Ovary (tissue), 9 donors: ENCODE measurements around the gene FAM222B. TPM values are rescaled to one million over a fixed set of nuclear protein-coding genes. Genes with fewer than 3 reads are reported as not detected.

Experiments used
- DNase-seq, 5 donors: peaks; one replicate each; pipeline ENCODE4 v3.0.0-alpha.2; 2019 to 2020
- H3K27ac ChIP-seq, 2 donors: fragments of 200-600 bp; one replicate each; pipeline versions ENCODE4 v1.5.1 to v1.8.0; 2019 to 2022
- H3K27me3 ChIP-seq: fragments of 200-600 bp; one replicate; pipeline ENCODE4 v1.8.0; 2022
- H3K36me3 ChIP-seq: fragments of 200-600 bp; sonication (generic); one replicate; pipeline ENCODE4 v1.5.1; 2019
- H3K4me1 ChIP-seq: one replicate; pipeline ENCODE4 v1.8.1; 2013; ENCODE audit warnings: mild to moderate bottlenecking, moderate library complexity; ENCODE audit not compliant: insufficient read depth
- H3K4me3 ChIP-seq: fragments of 200-600 bp; sonication (generic); one replicate; pipeline ENCODE4 v1.5.1; 2017
- H3K9me3 ChIP-seq, 2 donors: fragments of 200-600 bp in 1 of 2; sonication (generic) in 1 of 2; one replicate each; pipeline versions ENCODE4 v1.5.1 to v1.8.1; 2013 to 2019; ENCODE audit warnings: mild to moderate bottlenecking in 1 of 2, moderate library complexity in 1 of 2
- EP300 ChIP-seq: sonication (generic); formaldehyde crosslinking; IDR thresholded peaks from one replicate; pipeline ENCODE4 v1.6.1; 2017; ENCODE audit warnings: antibody characterized with exemption
- POLR2A ChIP-seq: fragments of 450-650 bp; IDR thresholded peaks from one replicate; pipeline ENCODE4 v1.6.1; 2017; ENCODE audit warnings: antibody characterized with exemption, mild to moderate bottlenecking, moderate library complexity
- WGBS, 3 donors: extraction: QIAGEN DNeasy Blood & Tissue Kit in 1 of 3; methylation state at CpG; one replicate each; pipeline versions ENCODE4 v1.1.5 to v1.1.7; 2013 to 2017; 5-methylcytosine and 5-hydroxymethylcytosine counted together
- intact Hi-C, 4 donors: fragments of 100-400 bp; cut with DNase I; formaldehyde crosslinking; loops; one replicate each; pipeline versions ENCODE4 v1.11.0 to v1.15.1; 2022 to 2023
- polyA plus RNA-seq, 2 donors: library from polyadenylated mRNA; stranded (reverse); fragments of 200-250 nt in 1 of 2; fragments of 350-450 nt in 1 of 2; fragmentation: Illumina TruSeq in 1 of 2; extraction: RNeasy Lipid Tissue Mini Kit (QIAGEN cat#74804) in 1 of 2; gene quantifications; one replicate each; pipeline ENCODE4 v1.2.3, GENCODE V29; 2013 to 2014
- total RNA-seq, 7 donors: library from RNA; depleted of rRNA in 2 of 7; stranded (reverse); fragments of >200 nt in 2 of 7; fragmentation: NEBNext Ultra II Directional in 3 of 7; extraction: Animal tissue kit (Norgen Biotek cat#: 25700) in 3 of 7; gene quantifications; one replicate each; pipeline versions ENCODE4 v1.1.0 to v1.2.4, GENCODE V29; 2016 to 2023
- TF ChIP-seq, protein P1 (sequence below), 3 donors: fragments of 450-650 bp in 2 of 3; fragments of 200-600 bp in 1 of 3; IDR thresholded peaks; one replicate each; pipeline versions ENCODE4 v1.5.1 to v1.8.0; 2016 to 2022; ENCODE audit warnings: antibody characterized with exemption in 3 of 3, mild to moderate bottlenecking in 1 of 3
- donor health status: DM: no; HTN: no; CAD: no; lungs with moderate emphysema.
- donor health status: DM: no; HTN: no; CAD: no.
- donor health status: Bipolar disorder and iron deficiency.
- donor health status: DM: yes; HTN: yes; CAD: no.
- donor health status: DM: no; HTN: no; CAD: no.
- donor health status: DM: yes; HTN: yes; CAD: no.

The FAM222B gene
- total and polyA plus RNA-seq, 9 donors = 8.0 to 19.8 (median 15.9) TPM

DNA sequence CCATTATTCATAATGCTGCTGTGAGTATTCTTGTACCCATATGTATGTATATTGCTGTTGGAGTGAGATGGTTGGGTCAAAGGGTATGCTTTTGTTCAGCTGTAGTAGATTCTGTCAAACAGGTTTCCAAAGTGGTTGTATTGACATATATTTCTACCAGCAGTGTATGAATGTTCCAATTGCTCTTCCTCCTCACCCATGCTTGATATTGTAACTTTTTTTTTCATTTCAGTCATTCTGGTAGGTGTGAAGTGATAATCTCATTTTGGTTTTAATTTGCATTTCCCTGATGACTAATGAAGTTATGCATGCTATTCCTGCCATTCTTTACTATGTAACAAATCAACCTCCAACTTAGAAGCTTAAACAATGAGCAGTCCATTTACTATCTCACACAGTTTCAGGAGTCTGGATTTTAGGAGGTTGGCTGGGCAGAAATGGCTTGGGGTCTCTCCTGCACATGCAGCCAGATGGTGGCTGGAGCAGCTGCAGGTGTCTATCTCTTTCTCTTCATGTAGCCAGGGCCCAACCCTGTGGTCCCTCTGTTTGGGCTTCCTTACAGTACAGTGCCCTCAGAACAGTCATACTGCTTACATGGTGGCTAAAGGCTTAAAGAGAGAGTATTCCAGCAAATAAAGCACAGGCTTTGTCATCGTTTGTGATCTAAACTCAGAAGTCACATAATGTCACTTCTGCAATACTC is 33.4 kb upstream of the FAM222B start:
- H3K27ac ChIP-seq = no peak overlapping the region
- no peak for DNase-seq
- H3K27me3 ChIP-seq = no peaks in the 10 kb centered on the region
- H3K4me1 ChIP-seq = no peaks in the 10 kb centered on the region
- intact Hi-C loops = no loop called here
- WGBS, 3 donors = 68 to 74% (median 70%) methylated on average over 1 of the region's 1 CpG
- no peaks in the 10 kb centered on the region for H3K36me3 ChIP-seq
- H3K9me3 ChIP-seq = no peaks in the 10 kb centered on the region
- H3K4me3 ChIP-seq = no peak overlapping the region
- TF ChIP-seq EP300 = no peak
- TF ChIP-seq, protein P1, sequence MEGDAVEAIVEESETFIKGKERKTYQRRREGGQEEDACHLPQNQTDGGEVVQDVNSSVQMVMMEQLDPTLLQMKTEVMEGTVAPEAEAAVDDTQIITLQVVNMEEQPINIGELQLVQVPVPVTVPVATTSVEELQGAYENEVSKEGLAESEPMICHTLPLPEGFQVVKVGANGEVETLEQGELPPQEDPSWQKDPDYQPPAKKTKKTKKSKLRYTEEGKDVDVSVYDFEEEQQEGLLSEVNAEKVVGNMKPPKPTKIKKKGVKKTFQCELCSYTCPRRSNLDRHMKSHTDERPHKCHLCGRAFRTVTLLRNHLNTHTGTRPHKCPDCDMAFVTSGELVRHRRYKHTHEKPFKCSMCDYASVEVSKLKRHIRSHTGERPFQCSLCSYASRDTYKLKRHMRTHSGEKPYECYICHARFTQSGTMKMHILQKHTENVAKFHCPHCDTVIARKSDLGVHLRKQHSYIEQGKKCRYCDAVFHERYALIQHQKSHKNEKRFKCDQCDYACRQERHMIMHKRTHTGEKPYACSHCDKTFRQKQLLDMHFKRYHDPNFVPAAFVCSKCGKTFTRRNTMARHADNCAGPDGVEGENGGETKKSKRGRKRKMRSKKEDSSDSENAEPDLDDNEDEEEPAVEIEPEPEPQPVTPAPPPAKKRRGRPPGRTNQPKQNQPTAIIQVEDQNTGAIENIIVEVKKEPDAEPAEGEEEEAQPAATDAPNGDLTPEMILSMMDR (IDR thresholded peaks at IDR 0.05) = no peak
- TF ChIP-seq POLR2A = no peak

DNA sequence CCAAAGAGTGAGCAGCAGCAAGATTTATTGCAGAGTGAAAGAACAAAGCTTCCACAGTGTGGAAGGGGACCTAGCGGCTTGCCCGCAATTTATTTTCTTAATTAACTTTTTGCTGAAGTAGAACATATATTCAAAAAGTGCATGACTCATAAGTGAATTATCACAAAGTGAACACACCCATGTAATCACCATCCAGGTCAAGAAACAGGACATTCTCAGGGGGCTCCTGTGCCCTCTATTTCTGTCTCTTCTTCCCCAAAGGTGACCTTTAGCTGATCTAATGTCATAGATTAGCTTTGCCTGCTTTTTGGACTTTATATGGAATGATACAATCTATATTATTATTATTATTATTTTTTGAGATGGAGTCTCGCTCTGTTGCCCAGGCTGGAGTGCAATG is 32.2 kb upstream of the FAM222B start:
- DNase-seq = no peak
- no peak overlapping the region for H3K4me3 ChIP-seq
- no peaks in the 10 kb centered on the region for H3K4me1 ChIP-seq
- intact Hi-C loops = no loop called here
- no peaks in the 10 kb centered on the region for H3K36me3 ChIP-seq
- 56 to 67% (median 59%) methylated on average over 3 of the region's 3 CpGs for WGBS, 3 donors
- no peak overlapping the region for H3K27ac ChIP-seq
- no peaks in the 10 kb centered on the region for H3K9me3 ChIP-seq
- TF ChIP-seq POLR2A = no peak
- no peak for TF ChIP-seq EP300
- TF ChIP-seq, protein P1 (IDR thresholded peaks at IDR 0.05) = no peak
- H3K27me3 ChIP-seq = no peaks in the 10 kb centered on the region

DNA sequence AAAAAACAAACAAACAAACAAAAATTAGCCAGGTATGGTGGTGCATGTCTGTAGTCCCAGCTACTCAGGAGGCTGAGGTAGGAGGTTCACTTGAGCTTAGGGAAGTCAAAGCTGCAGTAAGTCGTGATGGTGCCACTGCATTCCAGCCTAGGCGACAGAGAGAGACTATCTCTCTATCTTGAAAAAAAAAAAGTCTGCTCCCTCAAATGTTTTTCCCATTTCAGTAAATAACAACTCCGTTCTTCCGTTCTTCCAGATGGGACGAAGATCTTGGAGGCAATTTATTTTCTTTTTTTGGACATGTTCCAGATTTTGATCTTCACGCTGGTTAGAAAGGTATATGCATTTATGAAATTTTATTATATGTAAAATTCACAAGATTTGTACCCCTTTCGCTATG is 31.2 kb upstream of the FAM222B start:
- Histone ChIP-seq H3K27ac (no peak overlapping the region), H3K4me3 (no peak overlapping the region), H3K27me3 (no peaks in the 10 kb centered on the region), H3K36me3 (no peaks in the 10 kb centered on the region), H3K4me1 (no peaks in the 10 kb centered on the region), H3K9me3 (no peaks in the 10 kb centered on the region)
- no peak for TF ChIP-seq POLR2A
- TF ChIP-seq, protein P1 (IDR thresholded peaks at IDR 0.05) = no peak
- no peak for TF ChIP-seq EP300
- intact Hi-C loops = no loop called here
- DNase-seq = no peak
- WGBS, 3 donors = 85% methylated on average over 7 of the region's 7 CpGs

DNA sequence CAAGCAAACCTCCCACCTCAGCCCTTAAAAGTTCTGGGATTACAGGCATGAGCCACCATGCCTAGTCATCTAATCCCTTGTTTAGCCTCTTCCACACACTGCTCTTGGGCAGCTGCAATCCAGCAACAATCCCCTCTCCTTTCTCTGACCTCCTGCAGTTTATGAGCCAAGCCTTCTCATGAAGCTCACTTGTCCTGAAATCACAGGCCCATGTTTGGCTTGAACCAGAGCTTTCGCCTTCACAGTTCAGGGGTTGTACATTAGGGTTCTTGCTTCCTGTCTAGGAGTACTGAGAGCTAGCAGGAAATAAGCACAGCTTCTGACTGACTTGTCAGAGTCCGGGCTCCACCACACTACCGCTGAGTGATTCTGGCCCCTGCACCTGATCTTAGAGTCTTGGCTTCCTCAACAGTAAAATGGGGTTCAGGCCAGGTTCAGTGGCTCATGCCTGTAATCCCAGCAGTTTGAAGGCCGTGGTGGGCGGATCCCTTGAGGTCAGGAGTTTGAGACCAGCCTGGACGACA is 28.5 kb upstream of the FAM222B start:
- TF ChIP-seq EP300 (no peak), POLR2A (no peak)
- TF ChIP-seq, protein P1 (IDR thresholded peaks at IDR 0.05) = no peak
- H3K27me3 ChIP-seq = no peaks in the 10 kb centered on the region
- 84 to 87% (median 86%) methylated on average over 6 of the region's 6 CpGs for WGBS, 3 donors
- no peak overlapping the region for H3K27ac ChIP-seq
- H3K9me3 ChIP-seq = no peaks in the 10 kb centered on the region
- H3K36me3 ChIP-seq = no peaks in the 10 kb centered on the region
- H3K4me3 ChIP-seq = no peak overlapping the region
- intact Hi-C loops = no loop called here
- no peaks in the 10 kb centered on the region for H3K4me1 ChIP-seq
- no peak for DNase-seq
